ENCODE measurements around the gene MCRIP1. TPM values are rescaled to one million over a fixed set of nuclear protein-coding genes. Genes with fewer than 3 reads are reported as not detected.

MCRIP1 gene
- 10 to 100 TPM; 49.6 to 78.5 (median 57.2) TPM for total RNA-seq

- TF ChIP-seq, protein P1, sequence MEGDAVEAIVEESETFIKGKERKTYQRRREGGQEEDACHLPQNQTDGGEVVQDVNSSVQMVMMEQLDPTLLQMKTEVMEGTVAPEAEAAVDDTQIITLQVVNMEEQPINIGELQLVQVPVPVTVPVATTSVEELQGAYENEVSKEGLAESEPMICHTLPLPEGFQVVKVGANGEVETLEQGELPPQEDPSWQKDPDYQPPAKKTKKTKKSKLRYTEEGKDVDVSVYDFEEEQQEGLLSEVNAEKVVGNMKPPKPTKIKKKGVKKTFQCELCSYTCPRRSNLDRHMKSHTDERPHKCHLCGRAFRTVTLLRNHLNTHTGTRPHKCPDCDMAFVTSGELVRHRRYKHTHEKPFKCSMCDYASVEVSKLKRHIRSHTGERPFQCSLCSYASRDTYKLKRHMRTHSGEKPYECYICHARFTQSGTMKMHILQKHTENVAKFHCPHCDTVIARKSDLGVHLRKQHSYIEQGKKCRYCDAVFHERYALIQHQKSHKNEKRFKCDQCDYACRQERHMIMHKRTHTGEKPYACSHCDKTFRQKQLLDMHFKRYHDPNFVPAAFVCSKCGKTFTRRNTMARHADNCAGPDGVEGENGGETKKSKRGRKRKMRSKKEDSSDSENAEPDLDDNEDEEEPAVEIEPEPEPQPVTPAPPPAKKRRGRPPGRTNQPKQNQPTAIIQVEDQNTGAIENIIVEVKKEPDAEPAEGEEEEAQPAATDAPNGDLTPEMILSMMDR (IDR thresholded peaks at IDR 0.05): no peak
- ATAC-seq (ENCODE audit: low FRiP score) (peak; percentile 93), DNase-seq (ENCODE audit: low spot score) (peak; percentile 79)
Measured at GRCh38 chr17:81833160-81833920, at the start of gene MCRIP1. TSS of gene MCRIP1 (minus strand) at chr17:81833291. CDS start at chr17:81824506, 8,785 bp downstream.

DNA sequence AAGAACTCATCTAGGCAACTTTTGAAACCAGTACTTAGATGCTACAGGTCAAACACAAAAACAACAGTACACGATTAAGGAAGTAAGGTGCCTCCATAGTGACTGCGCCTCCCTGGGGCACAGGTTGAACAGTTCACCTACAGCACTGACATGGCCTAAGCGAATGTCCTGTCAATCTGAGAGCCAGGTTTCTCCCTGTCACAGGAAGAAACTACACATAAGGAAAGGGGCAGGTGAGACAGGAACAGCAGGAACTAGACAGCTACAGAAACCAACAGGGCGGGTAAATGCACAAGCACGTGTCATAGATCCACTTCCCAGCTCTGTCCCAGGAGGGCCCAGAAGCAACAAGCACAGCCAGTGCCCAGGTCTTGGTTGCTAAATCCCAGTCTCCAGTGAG, 46.0 kb upstream of the MCRIP1 start:
- TF ChIP-seq, protein P1 (IDR thresholded peaks at IDR 0.05): no peak
- DNase-seq (ENCODE audit: low spot score) (no peak), ATAC-seq (ENCODE audit: low FRiP score) (no peak)

- no peak for DNase-seq (ENCODE audit: low spot score)
- TF ChIP-seq, protein P1 (IDR thresholded peaks at IDR 0.05): no peak
- ATAC-seq (ENCODE audit: low FRiP score): no peak
Measured at GRCh38 chr17:81878294-81878693, 45.2 kb upstream of the MCRIP1 start.

- no peak for DNase-seq (ENCODE audit: low spot score)
Measured at GRCh38 chr17:81877569-81877968, 44.5 kb upstream of the MCRIP1 start.

GRCh38 chr17:81871387-81872230, 38.5 kb upstream of the MCRIP1 start:
- ATAC-seq (ENCODE audit: low FRiP score): peak; percentile 20
- TF ChIP-seq, protein P1 (IDR thresholded peaks at IDR 0.05): no peak

More at GRCh38 chr17:81877569-81877968, 44.5 kb upstream of the MCRIP1 start:
- TF ChIP-seq, protein P1 (IDR thresholded peaks at IDR 0.05): no peak
- ATAC-seq (ENCODE audit: low FRiP score): no peak

GRCh38 chr17:81870981-81871386, 37.9 kb upstream of the MCRIP1 start, which contains the start of gene ARHGDIA:
TSS of gene ARHGDIA (minus strand) at chr17:81871337. CDS start at chr17:81869930, 1,407 bp downstream.
- TF ChIP-seq, protein P1 (IDR thresholded peaks at IDR 0.05): no peak

More at GRCh38 chr17:81871387-81872230, 38.5 kb upstream of the MCRIP1 start:
- DNase-seq (ENCODE audit: low spot score): peak; percentile 86

More at GRCh38 chr17:81870981-81871386, 37.9 kb upstream of the MCRIP1 start, which contains the start of gene ARHGDIA:
- DNase-seq (ENCODE audit: low spot score) (no peak), ATAC-seq (ENCODE audit: low FRiP score) (peak; percentile 53)

Data from omental fat pad (tissue), 4 donors.